ENCODE measurements around the gene OPA3. TPM values are rescaled to one million over a fixed set of nuclear protein-coding genes. Genes with fewer than 3 reads are reported as not detected.

The OPA3 gene
- total RNA-seq, 2 experiments from 2014 or later: 5.8 to 12.0 TPM

GRCh38 chr19:45599286-45599685 lies 14.7 kb upstream of the OPA3 start:
- Histone ChIP-seq H3K4me3 (ENCODE audit: low read depth, low read length, poor library complexity, severe bottlenecking) (no peak overlapping the region), H4K20me1 (ENCODE audit: insufficient read depth, low read length) (no peaks in the 10 kb centered on the region), H3K36me3 (ENCODE audit: insufficient read depth, low read length) (no peaks in the 10 kb centered on the region), H3K4me2 (ENCODE audit: low read length) (peak overlapping the region; percentile 63), H3K9me3 (ENCODE audit: low read length) (no peaks in the 10 kb centered on the region), H3K4me1 (ENCODE audit: insufficient read depth, low read length, poor library complexity, severe bottlenecking) (peaks cover 19% of the 10 kb centered on the region), H2AFZ (ENCODE audit: low read length) (no peak overlapping the region), H3K79me2 (ENCODE audit: insufficient read depth, low read depth, low read length) (no peaks in the 10 kb centered on the region), H3K27ac (ENCODE audit: low read depth, low read length, poor library complexity, severe bottlenecking) (no peak overlapping the region), H3K9me2 (ENCODE audit: insufficient read depth, low read length) (no peaks in the 10 kb centered on the region)
- TF ChIP-seq CTCF (conservative IDR thresholded peaks at IDR 0.05; ENCODE audit: low read length) (no peak), EZH2phosphoT487 (IDR thresholded peaks at IDR 0.05; ENCODE audit: borderline replicate concordance, low read depth, low read length) (no peak)
- no peak for DNase-seq (ENCODE audit: low spot score)
- intact Hi-C loops (cut with micrococcal nuclease; ENCODE audit: unreplicated experiment): no loop called here
- ChIA-PET CTCF (ENCODE audit: unreplicated experiment) (interaction anchor here (0.5 kb wide), 1 partner anchor 160 kb away, joined by 3 read pairs; no protein-coding TSS in a partner anchor), POLR2A (interaction anchor here (0.5 kb wide), 1 partner anchor 68 kb away, joined by 3 read pairs; no protein-coding TSS in a partner anchor)
- BruUV-seq (replicated peaks): no TSS peak

- ChIA-PET CTCF (ENCODE audit: unreplicated experiment) (interaction anchor here (0.6 kb wide), 1 partner anchor 47 kb away, joined by 3 read pairs; no protein-coding TSS in a partner anchor), POLR2A (interaction anchor here (0.5 kb wide), 1 partner anchor 69 kb away, joined by 3 read pairs; no protein-coding TSS in a partner anchor)
- no peak overlapping the region for H3K27ac ChIP-seq (ENCODE audit: low read depth, low read length, poor library complexity, severe bottlenecking)
- no peaks in the 10 kb centered on the region for H4K20me1 ChIP-seq (ENCODE audit: insufficient read depth, low read length)
- peak overlapping the region; percentile 63 for H3K4me2 ChIP-seq (ENCODE audit: low read length)
- no peak for TF ChIP-seq CTCF (conservative IDR thresholded peaks at IDR 0.05; ENCODE audit: low read length)
- no peak for TF ChIP-seq EZH2phosphoT487 (IDR thresholded peaks at IDR 0.05; ENCODE audit: borderline replicate concordance, low read depth, low read length)
- intact Hi-C loops (cut with micrococcal nuclease; ENCODE audit: unreplicated experiment): no loop called here
- no peaks in the 10 kb centered on the region for H3K9me3 ChIP-seq (ENCODE audit: low read length)
- peaks cover 19% of the 10 kb centered on the region for H3K4me1 ChIP-seq (ENCODE audit: insufficient read depth, low read length, poor library complexity, severe bottlenecking)
- peak overlapping the region; percentile 58; the same call in 1 of the 2 replicates for H2AFZ ChIP-seq (ENCODE audit: low read length)
- H3K9me2 ChIP-seq (ENCODE audit: insufficient read depth, low read length): no peaks in the 10 kb centered on the region
- H3K79me2 ChIP-seq (ENCODE audit: insufficient read depth, low read depth, low read length): no peaks in the 10 kb centered on the region
- BruUV-seq (replicated peaks): no TSS peak
- H3K36me3 ChIP-seq (ENCODE audit: insufficient read depth, low read length): no peaks in the 10 kb centered on the region
- peak; percentile 24 for DNase-seq (ENCODE audit: low spot score)
- H3K4me3 ChIP-seq (ENCODE audit: low read depth, low read length, poor library complexity, severe bottlenecking): peak overlapping the region; percentile 44
Observed at GRCh38 chr19:45598267-45599001, 13.8 kb upstream of the OPA3 start.
